SK-N-SH treated with all-trans-retinoic acid at 6 μM for 48 hours (cell line): Measurements from ENCODE around the gene MBNL2.

Source experiments
- ATAC-seq: fragments of 200-7000 bp; cut with Tn5 transposase; 3 replicates; pipeline ENCODE4 v1.9.1; 2020; ENCODE audit warnings: mild to moderate bottlenecking, moderate library complexity
- ARNTL ChIP-seq: fragments of 450-650 bp; formaldehyde crosslinking; IDR thresholded peaks from 2 replicates; pipeline ENCODE4 v1.5.0; 2020; ENCODE audit warnings: low read depth, mild to moderate bottlenecking, moderate library complexity, borderline replicate concordance
- BACH2 ChIP-seq: fragments of 250-450 bp; sonication (Bioruptor Pico); IDR thresholded peaks from 2 replicates; pipeline ENCODE4 v1.9.0; 2021; ENCODE audit warnings: mild to moderate bottlenecking, borderline replicate concordance
- CREB5 ChIP-seq: fragments of 250-450 bp; sonication (Bioruptor Pico); IDR thresholded peaks from 2 replicates; pipeline ENCODE4 v1.5.1; 2020; ENCODE audit warnings: low read depth, mild to moderate bottlenecking, moderate library complexity
- CSDC2 ChIP-seq: fragments of 250-450 bp; sonication (Bioruptor Pico); IDR thresholded peaks from 2 replicates; pipeline ENCODE4 v1.5.0; 2020; ENCODE audit warnings: mild to moderate bottlenecking, moderate library complexity
- CSRNP3 ChIP-seq: fragments of 250-450 bp; sonication (Bioruptor Pico); IDR thresholded peaks from 2 replicates; pipeline ENCODE4 v1.5.1; 2021; ENCODE audit warnings: mild to moderate bottlenecking, moderate library complexity
- ESRRG ChIP-seq: fragments of 250-450 bp; sonication (Bioruptor Pico); IDR thresholded peaks from 2 replicates; pipeline ENCODE4 v1.6.1; 2021; ENCODE audit warnings: mild to moderate bottlenecking
- GLIS3 ChIP-seq: fragments of 250-450 bp; sonication (Bioruptor Pico); IDR thresholded peaks from 2 replicates; pipeline ENCODE4 v1.5.0; 2020; ENCODE audit warnings: mild to moderate bottlenecking, moderate library complexity
- ISL1 ChIP-seq: fragments of 250-450 bp; sonication (Bioruptor Pico); IDR thresholded peaks from 2 replicates; pipeline ENCODE4 v2.1.2; 2022; ENCODE audit warnings: mild to moderate bottlenecking, moderate library complexity
- OSR1 ChIP-seq: fragments of 250-450 bp; sonication (Bioruptor Pico); IDR thresholded peaks from 2 replicates; pipeline ENCODE4 v1.8.0; 2022; ENCODE audit warnings: moderate library complexity, mild to moderate bottlenecking, inconsistent platforms
- PATZ1 ChIP-seq: fragments of 250-450 bp; sonication (Bioruptor Pico); IDR thresholded peaks from 2 replicates; pipeline ENCODE4 v1.8.0; 2020; ENCODE audit warnings: mild to moderate bottlenecking, moderate library complexity, borderline replicate concordance
- POU6F1 ChIP-seq: fragments of 250-450 bp; sonication (Bioruptor Pico); IDR thresholded peaks from 2 replicates; pipeline ENCODE4 v1.8.0; 2021; ENCODE audit warnings: low read depth, mild to moderate bottlenecking, moderate library complexity, borderline replicate concordance
- PPARA ChIP-seq: fragments of 250-450 bp; sonication (Bioruptor Pico); IDR thresholded peaks from 2 replicates; pipeline ENCODE4 v1.5.0; 2020; ENCODE audit warnings: mild to moderate bottlenecking, borderline replicate concordance
- RARB ChIP-seq: fragments of 250-450 bp; sonication (Bioruptor Pico); IDR thresholded peaks from 2 replicates; pipeline ENCODE4 v1.8.0; 2021; ENCODE audit warnings: mild to moderate bottlenecking, moderate library complexity
- SNAI2 ChIP-seq: fragments of 250-450 bp; sonication (Bioruptor Pico); IDR thresholded peaks from 2 replicates; pipeline ENCODE4 v1.5.0; 2020; ENCODE audit warnings: mild to moderate bottlenecking, moderate library complexity
- TCF4 ChIP-seq: fragments of 250-450 bp; sonication (Bioruptor Pico); IDR thresholded peaks from 2 replicates; pipeline ENCODE4 v1.8.0; 2021; ENCODE audit warnings: mild to moderate bottlenecking, moderate library complexity, borderline replicate concordance
- TOX ChIP-seq: fragments of 250-450 bp; sonication (Bioruptor Pico); IDR thresholded peaks from 2 replicates; pipeline ENCODE4 v1.8.0; 2021; ENCODE audit warnings: mild to moderate bottlenecking, moderate library complexity, borderline replicate concordance
- TSHZ2 ChIP-seq: fragments of 250-450 bp; sonication (Bioruptor Pico); IDR thresholded peaks from 2 replicates; pipeline ENCODE4 v1.5.0; 2020; ENCODE audit warnings: mild to moderate bottlenecking, moderate library complexity
- ZC3H10 ChIP-seq: fragments of 250-450 bp; sonication (Bioruptor Pico); IDR thresholded peaks from 2 replicates; pipeline ENCODE4 v1.5.1; 2021; ENCODE audit warnings: mild to moderate bottlenecking, moderate library complexity
- ZFP3 ChIP-seq: fragments of 250-450 bp; sonication (Bioruptor Pico); IDR thresholded peaks from 2 replicates; pipeline ENCODE4 v1.5.0; 2020; ENCODE audit warnings: mild to moderate bottlenecking, moderate library complexity
- ZFP30 ChIP-seq: fragments of 450-650 bp; formaldehyde crosslinking; IDR thresholded peaks from 2 replicates; pipeline ENCODE4 v1.5.0; 2022; ENCODE audit warnings: mild to moderate bottlenecking, moderate library complexity
- ZNF565 ChIP-seq: fragments of 450-650 bp; formaldehyde crosslinking; conservative IDR thresholded peaks from 2 replicates; pipeline ENCODE4 v1.5.0; 2020; ENCODE audit warnings: low read depth, mild to moderate bottlenecking, moderate library complexity
- ZNF70 ChIP-seq: fragments of 450-650 bp; formaldehyde crosslinking; IDR thresholded peaks from 2 replicates; pipeline ENCODE4 v1.5.0; 2020; ENCODE audit warnings: mild to moderate bottlenecking, moderate library complexity
- ZNF8 ChIP-seq: fragments of 450-650 bp; formaldehyde crosslinking; IDR thresholded peaks from 2 replicates; pipeline ENCODE4 v1.5.0; 2020; ENCODE audit warnings: mild to moderate bottlenecking, moderate library complexity

The MBNL2 gene

GRCh38 chr13:97414392-97414791, 192.3 kb downstream of the MBNL2 start:
- ATAC-seq: no peak
- TF ChIP-seq TOX (CRISPR knock-in tag): no peak
- TF ChIP-seq ISL1 (CRISPR knock-in tag): no peak
- no peak for TF ChIP-seq ZFP3
- no peak for TF ChIP-seq GLIS3
- TF ChIP-seq TSHZ2 (CRISPR knock-in tag): no peak
- TF ChIP-seq ZNF70 (CRISPR knock-in tag): no peak
- no peak for TF ChIP-seq CSRNP3 (CRISPR knock-in tag)
- TF ChIP-seq ZC3H10 (CRISPR knock-in tag): no peak
- TF ChIP-seq CSDC2: no peak
- TF ChIP-seq ARNTL (CRISPR knock-in tag): no peak
- no peak for TF ChIP-seq CREB5 (CRISPR knock-in tag)

- TF ChIP-seq GLIS3 (no peak), SNAI2 (CRISPR knock-in tag) (no peak), ZC3H10 (CRISPR knock-in tag) (no peak), BACH2 (CRISPR knock-in tag) (no peak), ZNF565 (CRISPR knock-in tag) (no peak), ISL1 (CRISPR knock-in tag) (no peak)
- no peak for ATAC-seq
Observed at GRCh38 chr13:97417698-97418097, 195.6 kb downstream of the MBNL2 start.

- peak; percentile 63; the same call in 2 of the 3 replicates for ATAC-seq
- TF ChIP-seq ZFP30 (CRISPR knock-in tag) (no peak), BACH2 (CRISPR knock-in tag) (no peak), POU6F1 (CRISPR knock-in tag) (no peak), CREB5 (CRISPR knock-in tag) (no peak), TCF4 (CRISPR knock-in tag) (no peak), ZNF8 (no peak), RARB (CRISPR knock-in tag) (no peak), ZC3H10 (CRISPR knock-in tag) (no peak), PATZ1 (no peak), OSR1 (CRISPR knock-in tag) (no peak), ARNTL (CRISPR knock-in tag) (no peak), TSHZ2 (CRISPR knock-in tag) (no peak), PPARA (no peak), ZNF565 (CRISPR knock-in tag) (no peak), TOX (CRISPR knock-in tag) (no peak), SNAI2 (CRISPR knock-in tag) (no peak), ESRRG (CRISPR knock-in tag) (no peak)
Observed at GRCh38 chr13:97422118-97423054, 200.3 kb downstream of the MBNL2 start.
